GM11168 (cell line): ENCODE data around the gene SRGAP2C.
"Not testable (repeated sequence)": the region's sequence is repeated elsewhere in the genome, so short reads cannot be mapped to it uniquely, and the experiment has no call there.

Source experiments
- in situ Hi-C: fragments of 300-500 bp; cut with MboI; formaldehyde crosslinking; loops from one replicate; pipeline ENCODE4 v1.12.0; 2022; ENCODE audit warnings: low sequenced_read_pairs; ENCODE audit not compliant: unreplicated experiment

The SRGAP2C gene

GRCh38 chr1:121317491-121318468 lies 133.0 kb downstream of the SRGAP2C start:
- in situ Hi-C loops, result not testable (repeated sequence)

DNA sequence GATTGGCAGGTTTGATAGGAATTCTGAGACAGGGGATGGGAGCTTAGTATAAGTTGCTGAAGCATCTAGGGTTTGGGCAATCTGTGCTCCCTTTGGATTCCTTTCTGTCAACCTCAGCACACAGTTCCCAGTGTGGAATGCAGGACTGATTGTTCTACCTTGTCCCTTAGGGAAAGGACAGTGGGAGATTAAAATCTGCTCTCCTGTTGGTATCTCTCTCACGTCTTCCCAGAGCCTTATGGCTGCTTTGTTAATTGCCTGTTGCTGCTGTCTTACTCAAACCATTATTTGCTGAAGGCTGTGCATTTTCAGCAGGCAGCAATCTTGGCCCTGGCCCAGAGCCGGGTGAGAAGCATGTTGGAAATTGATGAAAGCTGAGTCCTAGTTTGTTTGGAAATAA lies 133.9 kb downstream of the SRGAP2C start:
- in situ Hi-C loops, result not testable (repeated sequence)

GRCh38 chr1:121321660-121322059 lies 136.9 kb downstream of the SRGAP2C start:
- in situ Hi-C loops, result not testable (repeated sequence)

- in situ Hi-C loops, result not testable (repeated sequence)
Observed at GRCh38 chr1:121324726-121325125, 140.0 kb downstream of the SRGAP2C start.

- in situ Hi-C loops, result not testable (repeated sequence)
Observed at GRCh38 chr1:121332141-121332540, 147.4 kb downstream of the SRGAP2C start.

DNA sequence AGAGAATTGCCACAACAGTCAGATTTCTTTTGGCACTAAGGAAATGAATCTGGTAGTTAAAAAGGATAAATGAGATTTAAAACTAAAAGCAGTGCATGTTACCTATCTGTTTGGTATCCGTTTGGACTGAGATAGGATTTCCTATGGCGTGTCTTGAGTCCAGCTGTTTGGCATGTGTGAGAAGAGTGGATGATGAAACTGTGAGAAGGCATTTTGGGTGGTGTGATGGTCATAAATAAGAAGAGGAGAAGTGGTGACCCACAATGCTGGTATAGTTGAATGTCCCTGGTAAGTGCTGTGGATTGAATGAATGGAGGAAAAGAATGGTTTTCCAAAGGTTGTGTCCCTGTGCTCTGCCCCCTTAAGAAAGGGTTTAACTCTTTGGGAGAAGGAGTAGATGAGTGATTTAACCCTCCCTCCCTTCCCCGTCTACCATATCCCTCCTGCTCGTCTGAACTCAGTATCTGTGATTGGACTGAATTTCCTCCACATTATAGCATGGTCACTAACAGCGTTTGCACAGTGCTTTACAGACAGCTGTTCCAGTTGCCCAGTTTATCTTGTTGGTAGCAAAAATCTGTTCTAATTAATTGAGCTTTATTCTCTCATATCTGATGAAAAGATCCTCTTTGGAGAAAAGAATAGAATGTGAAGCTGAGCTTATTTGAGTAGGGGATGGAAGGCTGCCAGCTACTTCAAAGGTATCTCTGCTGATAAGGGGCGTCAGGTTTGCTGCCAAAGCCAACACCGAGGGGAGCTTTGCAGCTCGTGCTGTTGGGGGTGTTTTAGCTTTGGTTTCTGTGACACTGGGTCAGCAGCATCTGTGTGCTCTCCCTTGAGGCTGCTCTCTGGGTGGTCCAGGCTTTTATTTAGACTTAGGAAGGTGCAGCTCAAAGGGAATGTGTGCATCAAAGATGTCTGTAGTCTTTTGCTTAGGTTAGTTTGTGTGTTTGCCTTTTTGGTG lies 148.1 kb downstream of the SRGAP2C start:
- in situ Hi-C loops, result not testable (repeated sequence)

GRCh38 chr1:121337958-121338357 lies 153.2 kb downstream of the SRGAP2C start:
- in situ Hi-C loops, result not testable (repeated sequence)

DNA sequence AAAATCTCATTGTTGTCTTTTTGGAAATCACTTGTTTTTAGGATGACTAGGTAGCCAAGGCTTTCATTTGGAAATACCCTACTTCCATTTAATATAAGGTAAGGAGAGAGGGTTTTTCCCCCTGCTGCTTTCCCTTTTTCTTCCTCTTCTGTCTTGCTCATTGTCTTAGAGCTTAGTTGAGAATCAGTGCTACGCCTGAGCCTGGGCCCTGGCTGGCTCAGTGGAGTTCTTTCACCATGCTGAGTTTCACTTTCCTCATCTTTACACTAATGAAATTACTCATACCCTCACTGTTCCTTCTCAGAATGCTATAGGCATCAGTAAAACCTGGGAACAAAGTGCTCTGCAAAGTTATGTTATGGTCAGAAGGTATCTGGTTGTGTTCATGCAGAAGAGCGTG lies 154.8 kb downstream of the SRGAP2C start:
- in situ Hi-C loops, result not testable (repeated sequence)

- in situ Hi-C loops, result not testable (repeated sequence)
Observed at GRCh38 chr1:121343311-121343906, 158.6 kb downstream of the SRGAP2C start.

- in situ Hi-C loops, result not testable (repeated sequence)
Observed at GRCh38 chr1:121344355-121344754, 159.6 kb downstream of the SRGAP2C start.

GRCh38 chr1:121346654-121347053 lies 161.9 kb downstream of the SRGAP2C start:
- in situ Hi-C loops, result not testable (repeated sequence)

DNA sequence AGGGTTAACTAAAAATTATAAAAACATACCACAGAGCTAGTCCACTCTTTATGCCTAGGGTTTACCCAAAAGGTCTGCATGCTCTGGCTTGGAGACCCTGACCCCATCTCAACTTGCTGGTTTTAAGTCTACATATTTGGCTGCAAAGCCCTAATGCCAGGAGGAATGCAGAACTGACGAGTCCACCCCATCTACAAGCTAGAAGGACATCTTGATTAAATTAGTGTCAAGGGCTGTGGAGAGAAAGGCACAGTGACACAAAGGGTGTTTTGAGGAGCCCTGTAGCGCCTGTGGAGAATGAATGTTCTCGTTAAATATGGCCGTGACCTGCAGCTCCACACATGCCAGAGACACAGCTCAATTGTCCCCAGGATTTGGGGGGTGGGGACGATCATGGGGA lies 162.7 kb downstream of the SRGAP2C start:
- in situ Hi-C loops, result not testable (repeated sequence)

- in situ Hi-C loops, result not testable (repeated sequence)
Observed at GRCh38 chr1:121348115-121348514, 163.3 kb downstream of the SRGAP2C start.

DNA sequence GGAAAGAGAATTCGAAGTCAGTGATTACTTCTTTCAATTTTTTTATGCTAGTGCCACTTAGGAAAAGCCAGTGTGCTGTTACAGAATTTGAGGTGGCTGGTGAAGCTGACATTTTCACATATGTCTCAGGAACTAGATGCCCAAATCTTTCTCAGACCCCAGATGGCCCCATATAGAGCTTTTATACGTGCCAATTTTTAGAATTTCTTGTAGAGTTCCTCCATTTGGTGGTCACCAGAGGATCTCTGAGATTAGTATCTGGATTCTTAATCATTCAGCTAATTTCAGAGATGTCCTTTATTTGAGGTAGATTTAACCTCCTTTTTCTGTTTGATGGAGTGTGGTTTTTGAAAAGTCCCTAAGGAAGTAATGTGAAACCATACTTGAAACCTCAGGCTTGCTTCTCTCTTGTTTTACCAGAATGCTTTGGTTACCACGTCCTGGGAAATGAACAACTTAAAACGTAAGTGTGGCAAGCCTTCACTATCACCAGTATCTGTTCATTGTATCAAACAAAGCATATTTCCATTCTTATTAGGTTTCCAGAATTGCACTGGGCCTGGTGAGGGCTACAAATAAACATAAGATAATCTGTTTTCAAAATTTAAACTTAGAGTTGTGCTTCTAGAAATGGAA lies 164.7 kb downstream of the SRGAP2C start:
- in situ Hi-C loops, result not testable (repeated sequence)

DNA sequence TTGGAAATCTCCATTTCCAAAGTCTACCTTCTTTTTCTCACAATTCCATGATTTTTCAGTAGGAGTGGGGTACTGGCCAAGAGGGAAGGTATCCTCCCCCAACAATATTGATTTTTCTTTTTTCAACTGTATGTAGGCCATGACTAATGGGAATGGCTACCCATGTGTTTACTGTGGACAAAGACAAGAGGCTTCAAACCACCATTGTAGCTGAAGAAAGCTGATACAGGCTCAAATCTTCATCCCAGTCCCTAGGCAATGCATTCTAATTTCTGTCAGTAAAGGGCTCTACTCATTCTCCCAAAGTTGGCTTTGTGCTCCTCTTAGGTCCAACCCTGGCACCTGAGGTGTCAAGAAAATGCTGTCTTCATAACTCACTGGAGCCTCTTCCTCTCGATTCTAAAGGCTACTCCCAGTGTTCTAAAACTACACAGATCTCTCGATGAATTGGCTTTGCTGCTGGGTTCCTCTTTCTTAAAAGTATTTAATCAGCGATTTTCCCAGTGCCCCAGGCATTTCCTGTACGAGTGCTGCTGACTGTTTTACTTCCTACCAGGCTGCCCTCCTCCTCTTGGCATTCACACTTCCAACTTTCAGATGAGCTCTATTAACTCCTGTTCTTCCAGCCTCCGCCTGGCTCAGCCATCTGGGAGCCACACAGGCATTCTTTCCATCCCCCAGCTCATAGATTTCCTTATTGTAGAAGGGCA lies 171.1 kb downstream of the SRGAP2C start:
- in situ Hi-C loops, result not testable (repeated sequence)

GRCh38 chr1:121356819-121357218 lies 172.0 kb downstream of the SRGAP2C start:
- in situ Hi-C loops, result not testable (repeated sequence)

- in situ Hi-C loops, result not testable (repeated sequence)
Observed at GRCh38 chr1:121360531-121360930, 175.8 kb downstream of the SRGAP2C start.

- in situ Hi-C loops, result not testable (repeated sequence)
Observed at GRCh38 chr1:121361451-121362233, 176.9 kb downstream of the SRGAP2C start.
